ENCODE data around the gene ZNF740.
A peak's percentile ranks its signal among the peaks of the same experiment; 100 is the strongest.
"Not testable (repeated sequence)": the region's sequence is repeated elsewhere in the genome, so short reads cannot be mapped to it uniquely, and the experiment has no call there.

ZNF740 gene

DNA sequence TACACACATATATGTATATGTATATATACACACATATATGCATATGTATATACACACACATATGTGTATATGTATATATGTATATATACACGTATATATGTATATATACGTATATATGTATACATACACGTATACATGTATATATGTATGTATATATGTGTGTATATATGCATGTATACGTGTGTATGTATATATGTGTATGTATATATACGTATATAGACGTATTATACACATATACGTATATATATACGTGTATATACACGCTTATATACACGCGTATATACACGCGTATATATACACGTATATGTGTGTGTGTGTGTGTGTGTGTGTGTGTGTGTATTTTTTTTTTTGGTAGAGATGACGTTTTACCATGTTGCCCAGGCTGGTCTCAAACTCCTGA is 32.9 kb upstream of the ZNF740 start:
- DNase-seq (ENCODE audit: extremely low read depth, low read depth) = no peak
- TF ChIP-seq, protein P1, sequence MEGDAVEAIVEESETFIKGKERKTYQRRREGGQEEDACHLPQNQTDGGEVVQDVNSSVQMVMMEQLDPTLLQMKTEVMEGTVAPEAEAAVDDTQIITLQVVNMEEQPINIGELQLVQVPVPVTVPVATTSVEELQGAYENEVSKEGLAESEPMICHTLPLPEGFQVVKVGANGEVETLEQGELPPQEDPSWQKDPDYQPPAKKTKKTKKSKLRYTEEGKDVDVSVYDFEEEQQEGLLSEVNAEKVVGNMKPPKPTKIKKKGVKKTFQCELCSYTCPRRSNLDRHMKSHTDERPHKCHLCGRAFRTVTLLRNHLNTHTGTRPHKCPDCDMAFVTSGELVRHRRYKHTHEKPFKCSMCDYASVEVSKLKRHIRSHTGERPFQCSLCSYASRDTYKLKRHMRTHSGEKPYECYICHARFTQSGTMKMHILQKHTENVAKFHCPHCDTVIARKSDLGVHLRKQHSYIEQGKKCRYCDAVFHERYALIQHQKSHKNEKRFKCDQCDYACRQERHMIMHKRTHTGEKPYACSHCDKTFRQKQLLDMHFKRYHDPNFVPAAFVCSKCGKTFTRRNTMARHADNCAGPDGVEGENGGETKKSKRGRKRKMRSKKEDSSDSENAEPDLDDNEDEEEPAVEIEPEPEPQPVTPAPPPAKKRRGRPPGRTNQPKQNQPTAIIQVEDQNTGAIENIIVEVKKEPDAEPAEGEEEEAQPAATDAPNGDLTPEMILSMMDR (IDR thresholded peaks at IDR 0.05; ENCODE audit: low read depth, low read length) = no peak

DNA sequence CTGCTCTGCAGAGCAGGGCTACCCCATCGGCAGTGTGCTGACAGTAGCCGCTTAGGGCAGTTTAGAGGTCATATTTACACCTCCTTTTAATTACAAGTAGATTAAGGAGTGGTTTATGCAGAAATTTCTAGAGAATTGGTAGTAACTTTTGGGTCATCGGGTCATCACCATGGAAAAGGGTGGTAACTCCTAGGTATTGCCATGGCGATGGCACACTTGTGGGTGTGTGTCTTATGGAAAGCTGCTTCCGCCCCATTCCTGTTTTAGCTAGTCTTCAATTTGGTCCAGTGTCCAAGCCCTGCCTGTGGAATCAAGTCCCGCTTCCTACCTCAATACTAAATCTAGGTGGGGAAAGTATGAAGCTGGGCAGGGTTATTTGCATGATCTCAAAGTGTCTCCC is 29.5 kb upstream of the ZNF740 start:
- TF ChIP-seq, protein P1 (IDR thresholded peaks at IDR 0.05; ENCODE audit: low read depth, low read length) = no peak
- no peak for DNase-seq (ENCODE audit: extremely low read depth, low read depth)

DNA sequence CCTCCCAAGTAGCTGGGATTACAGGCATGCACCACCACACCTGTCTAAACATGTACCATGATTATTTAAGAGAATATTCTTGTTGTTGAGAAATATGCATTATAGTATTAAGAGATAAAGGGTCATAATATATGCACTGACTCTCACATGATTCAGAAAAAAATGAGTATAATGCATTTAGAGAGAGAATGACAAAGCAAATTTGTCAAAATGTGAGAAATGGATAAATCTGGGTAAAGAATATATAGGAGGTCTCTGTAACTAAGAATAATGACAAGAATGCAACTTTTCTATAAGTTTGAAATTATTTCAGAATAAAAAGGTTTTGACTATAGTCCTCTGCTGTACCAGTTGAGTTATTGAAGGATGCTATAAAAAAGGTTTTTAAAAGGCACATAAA is 28.1 kb upstream of the ZNF740 start:
- DNase-seq (ENCODE audit: extremely low read depth, low read depth) = no peak
- TF ChIP-seq, protein P1 (IDR thresholded peaks at IDR 0.05; ENCODE audit: low read depth, low read length) = no peak

DNA sequence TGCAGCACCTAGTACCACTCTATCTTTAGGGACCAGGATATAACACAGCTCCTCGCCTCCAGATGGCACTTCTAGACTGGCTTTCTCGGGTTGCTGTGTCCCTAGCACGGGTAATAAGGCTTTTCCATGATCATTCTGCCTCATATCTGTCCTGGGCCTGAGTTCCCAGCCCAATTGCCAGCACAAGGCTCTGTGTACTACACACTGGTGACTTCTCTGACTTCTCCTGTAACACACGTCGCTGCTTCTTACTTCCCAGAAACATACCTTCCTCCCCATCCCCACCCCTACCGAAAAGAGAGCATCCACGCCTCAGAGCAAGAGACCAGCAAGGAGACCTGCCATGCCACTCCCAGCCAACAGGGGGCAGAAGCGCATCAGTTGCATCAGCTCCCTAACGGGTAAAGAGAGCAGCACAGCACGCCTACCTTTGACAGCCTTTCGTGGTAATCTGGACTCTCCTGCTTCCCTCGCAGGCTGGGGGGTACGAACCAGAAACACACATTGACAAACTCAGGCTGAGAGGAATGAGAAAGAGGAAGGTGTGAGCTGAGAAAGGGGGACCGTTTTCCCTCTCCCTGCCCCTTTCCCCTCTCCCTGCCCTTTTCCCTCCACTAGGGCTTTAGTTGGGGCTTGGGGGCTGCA is 21.2 kb upstream of the ZNF740 start:
- peak; percentile 47 for DNase-seq (ENCODE audit: extremely low read depth, low read depth)
- TF ChIP-seq, protein P1 (IDR thresholded peaks at IDR 0.05; ENCODE audit: low read depth, low read length) = peak; percentile 100

DNA sequence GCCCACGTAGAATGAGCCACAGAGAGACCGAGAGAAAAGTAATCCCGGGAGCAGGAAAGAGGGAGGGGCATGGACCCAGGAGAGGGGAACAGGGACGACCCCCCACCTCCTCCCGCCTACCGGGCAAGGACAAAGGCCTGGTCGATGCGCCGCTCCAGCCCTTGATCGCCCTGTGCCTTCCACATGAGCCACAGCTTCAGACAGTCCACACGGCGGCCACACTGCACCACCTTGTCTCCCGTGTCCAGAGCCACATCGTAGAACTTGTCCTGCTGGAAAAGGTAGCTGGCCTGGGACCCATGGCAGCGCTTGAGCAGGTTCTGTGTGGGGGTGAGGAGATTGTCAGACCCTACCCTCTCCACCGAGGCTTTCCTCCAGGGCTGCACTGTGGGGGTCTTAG is 20.5 kb upstream of the ZNF740 start:
- DNase-seq (ENCODE audit: extremely low read depth, low read depth) = no peak
- TF ChIP-seq, protein P1 (IDR thresholded peaks at IDR 0.05; ENCODE audit: low read depth, low read length) = no peak

DNA sequence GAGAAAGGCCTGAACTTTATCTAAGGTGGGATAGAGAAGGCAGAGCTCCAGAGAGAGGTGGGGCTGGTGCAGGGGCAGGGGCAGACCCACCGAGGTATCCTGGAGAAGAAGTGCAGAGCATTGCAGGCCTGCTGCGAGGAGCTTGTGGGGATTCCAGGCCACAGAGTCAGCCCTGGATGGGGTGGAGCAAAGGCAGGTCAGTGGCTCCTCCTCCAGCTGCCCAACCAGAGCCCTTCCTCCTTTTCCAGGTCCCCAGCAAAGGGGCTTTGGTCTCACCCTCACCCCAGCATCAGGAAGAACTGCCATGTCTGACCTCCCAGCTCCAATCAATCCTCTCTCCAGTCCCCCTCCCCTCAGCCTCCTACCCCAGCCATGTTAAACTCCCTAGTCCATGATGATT is 19.8 kb upstream of the ZNF740 start:
- TF ChIP-seq, protein P1 (IDR thresholded peaks at IDR 0.05; ENCODE audit: low read depth, low read length) = no peak
- no peak for DNase-seq (ENCODE audit: extremely low read depth, low read depth)

DNA sequence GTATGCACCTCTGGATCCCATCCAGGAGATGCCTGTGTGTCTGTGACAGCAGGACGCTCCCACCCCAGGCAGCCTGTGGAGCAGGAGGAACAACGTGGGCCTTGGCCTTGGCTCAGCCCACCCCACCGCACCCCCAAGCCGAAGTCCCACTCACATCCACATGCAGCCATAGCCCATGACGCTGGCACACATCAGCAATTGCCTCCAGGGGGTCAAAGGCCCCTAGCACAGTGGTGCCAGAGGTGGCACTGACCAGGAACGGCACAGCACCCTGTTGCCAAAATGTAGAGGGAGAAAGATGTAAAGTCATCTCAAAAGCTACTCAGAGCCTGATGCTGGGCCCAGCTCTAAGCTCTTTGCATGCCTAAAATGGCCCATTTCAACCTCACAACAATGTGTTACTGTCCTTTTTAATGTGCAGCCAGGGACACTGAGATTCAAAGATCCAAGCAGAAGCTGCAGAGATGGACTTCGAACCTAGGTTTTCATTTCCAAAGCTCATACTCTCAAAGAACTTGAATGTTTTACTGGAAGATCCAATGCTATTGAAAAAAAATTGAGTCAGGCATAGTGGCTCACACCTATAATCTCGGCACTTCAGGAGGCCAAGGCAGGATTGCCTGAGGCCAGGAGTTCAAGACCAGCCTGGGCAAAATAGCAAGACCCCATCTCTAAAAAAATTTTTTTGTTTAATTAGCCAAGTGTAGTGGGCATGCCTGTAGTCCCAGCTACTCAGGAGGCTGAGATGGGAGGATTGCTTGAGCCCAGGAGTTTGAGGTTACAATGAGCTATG is 19.2 kb upstream of the ZNF740 start:
- no peak for DNase-seq (ENCODE audit: extremely low read depth, low read depth)

DNA sequence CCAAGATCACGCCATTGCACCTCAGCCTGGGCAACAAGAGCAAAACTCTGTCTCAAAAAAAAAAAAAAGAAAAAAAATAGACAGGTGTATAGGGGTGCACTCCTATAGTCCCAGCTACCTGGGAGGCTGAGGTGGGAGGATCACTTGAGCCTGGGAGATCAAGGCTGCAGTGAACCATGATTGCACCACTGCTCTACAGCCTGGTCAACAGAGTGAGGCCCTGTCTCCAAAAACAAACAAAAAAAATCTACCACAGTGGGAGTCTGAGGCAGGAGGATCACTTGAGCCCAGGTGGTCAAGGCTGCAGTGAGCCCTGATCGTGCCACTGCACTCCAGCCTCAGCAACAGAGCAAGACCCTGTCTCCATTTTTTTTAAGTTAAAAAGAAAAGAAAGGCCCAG is 17.5 kb upstream of the ZNF740 start:
- not testable (repeated sequence) for DNase-seq (ENCODE audit: extremely low read depth, low read depth)

More for the DNA sequence above, 19.2 kb upstream of the ZNF740 start:
- TF ChIP-seq, protein P1 (IDR thresholded peaks at IDR 0.05; ENCODE audit: low read depth, low read length) = no peak
